GM18861 (cell line): ENCODE results near the gene MED12L.

Source experiments
- ATAC-seq: cut with Tn5 transposase; IDR thresholded peaks from one replicate; pipeline ENCODE4 v1.9.1; 2021; ENCODE audit not compliant: unreplicated experiment

Gene MED12L

DNA sequence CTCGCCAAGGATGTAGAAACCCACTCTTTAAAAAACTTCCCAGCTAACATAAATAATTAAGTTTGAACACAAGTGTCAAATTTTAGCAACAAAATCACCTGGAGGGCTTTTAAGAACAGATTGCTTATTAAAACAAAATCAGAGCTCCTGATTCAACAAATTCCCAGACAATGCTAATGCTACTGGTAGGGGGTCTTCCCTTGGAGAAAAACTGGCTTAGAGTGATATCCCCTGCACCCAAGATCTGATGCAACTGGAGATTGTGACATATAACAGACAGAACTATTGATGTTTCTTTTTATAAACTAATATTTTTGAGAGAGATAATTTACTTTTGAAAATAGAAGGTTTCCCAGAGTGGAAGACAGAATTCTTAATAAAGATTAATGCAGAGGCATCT, 355.5 kb downstream of the MED12L start:
- ATAC-seq = no peak

DNA sequence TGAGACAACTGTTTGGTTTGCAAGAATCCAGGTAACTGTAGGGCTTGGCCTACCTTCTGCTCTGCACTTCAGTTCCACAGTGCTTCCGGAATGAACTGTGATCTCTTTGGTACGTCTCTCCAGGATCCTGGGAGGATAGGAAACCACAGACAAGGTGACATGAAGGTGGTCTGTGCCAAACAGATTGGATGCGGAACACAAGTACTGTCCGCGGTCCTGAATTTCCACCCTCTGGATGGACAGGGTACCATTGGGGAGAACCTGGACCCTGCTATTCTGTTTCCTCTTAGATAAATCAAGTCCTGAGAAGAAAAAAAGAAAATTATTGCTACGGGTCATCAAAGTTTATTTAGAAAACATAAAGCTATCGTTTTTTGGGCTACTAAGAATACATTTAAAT, 358.1 kb downstream of the MED12L start:
- no peak for ATAC-seq

DNA sequence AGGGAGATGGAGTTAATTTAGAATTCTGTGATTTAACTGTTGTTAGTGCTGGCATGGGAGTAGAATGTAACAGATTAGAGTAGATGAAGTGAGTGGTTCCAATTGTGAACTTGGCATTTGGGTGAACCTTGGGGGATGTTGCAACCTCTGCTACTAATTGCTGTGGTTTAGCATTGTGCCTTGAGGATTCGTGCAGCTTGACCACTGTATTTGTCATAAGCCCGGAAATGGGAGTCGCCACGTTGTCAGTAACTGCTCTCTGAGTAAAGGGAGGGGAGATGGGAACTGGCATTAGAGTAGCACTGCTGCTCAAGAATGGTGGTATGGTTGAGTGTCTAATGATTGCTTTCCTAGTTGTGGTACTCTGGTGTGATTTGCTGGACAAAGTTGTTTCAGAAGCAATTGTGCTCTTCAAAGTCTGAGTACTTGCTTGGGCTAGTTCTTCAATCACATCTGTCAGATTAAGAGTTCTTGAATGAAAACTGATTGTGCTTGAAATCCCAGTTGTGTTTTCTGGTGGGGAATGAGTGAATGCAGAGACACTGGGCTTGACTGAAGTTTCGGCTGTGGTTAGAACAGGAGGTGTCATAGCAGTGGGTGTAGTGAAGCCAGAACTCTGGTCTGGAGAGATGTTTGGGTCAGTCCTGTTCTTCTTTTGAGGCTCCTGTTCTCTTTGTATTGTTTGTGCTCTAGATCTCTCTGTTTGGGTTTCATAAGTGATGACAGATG, 360.0 kb downstream of the MED12L start:
- ATAC-seq = no peak

DNA sequence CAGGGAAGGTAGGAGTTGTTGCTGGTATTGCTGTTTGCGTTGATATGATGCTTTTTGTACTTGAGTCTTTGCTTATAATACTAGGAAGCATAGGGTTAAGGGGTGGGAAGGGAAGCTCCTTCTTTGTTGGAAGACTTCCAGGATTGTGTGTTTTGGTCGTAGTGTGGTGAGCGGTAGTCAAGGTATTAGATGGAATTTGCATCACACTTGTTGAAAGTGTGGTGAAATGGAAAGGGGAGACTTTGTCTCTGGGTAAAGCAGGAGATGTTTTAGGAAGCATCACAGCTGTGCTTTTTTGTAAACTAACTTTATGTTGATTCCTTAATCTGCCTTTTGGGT, 360.5 kb downstream of the MED12L start:
- no peak for ATAC-seq

DNA sequence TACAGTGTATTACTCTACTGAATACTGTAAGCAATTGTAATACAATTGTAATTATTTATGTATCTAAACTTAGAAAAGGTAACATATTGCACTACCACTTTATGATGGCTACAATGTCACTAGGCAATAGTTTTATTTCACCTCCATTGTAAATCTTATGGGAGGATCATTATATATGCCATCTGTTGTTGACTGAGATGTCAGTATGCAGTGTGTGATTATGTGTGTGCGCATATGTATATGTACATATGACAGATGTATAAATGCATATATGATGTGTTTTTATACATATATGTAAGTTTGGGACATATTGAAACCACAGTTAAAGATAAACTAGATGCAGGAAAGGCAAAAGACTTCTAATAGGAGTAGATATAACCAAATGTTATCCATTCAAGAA, 366.9 kb downstream of the MED12L start:
- ATAC-seq = no peak

DNA sequence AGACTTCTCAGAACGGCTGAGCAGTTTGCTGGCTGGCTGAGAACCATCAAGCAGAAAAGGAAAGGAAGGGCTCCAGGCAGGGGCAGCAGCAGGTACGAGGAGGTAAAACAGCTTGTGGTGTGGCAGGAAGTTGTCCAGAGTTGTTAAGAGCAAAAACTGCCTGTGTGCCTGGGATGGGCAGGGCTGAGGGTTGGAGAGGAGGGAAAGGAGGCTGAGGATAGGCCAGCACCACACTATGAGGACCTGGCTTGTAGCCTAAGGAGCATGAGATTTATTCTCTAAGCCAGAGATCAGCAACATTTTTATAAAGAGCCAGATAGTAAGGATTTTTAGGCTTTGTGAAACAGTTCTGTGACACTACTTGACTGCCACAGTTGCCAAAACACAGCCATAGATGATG, 367.4 kb downstream of the MED12L start:
- ATAC-seq = no peak

DNA sequence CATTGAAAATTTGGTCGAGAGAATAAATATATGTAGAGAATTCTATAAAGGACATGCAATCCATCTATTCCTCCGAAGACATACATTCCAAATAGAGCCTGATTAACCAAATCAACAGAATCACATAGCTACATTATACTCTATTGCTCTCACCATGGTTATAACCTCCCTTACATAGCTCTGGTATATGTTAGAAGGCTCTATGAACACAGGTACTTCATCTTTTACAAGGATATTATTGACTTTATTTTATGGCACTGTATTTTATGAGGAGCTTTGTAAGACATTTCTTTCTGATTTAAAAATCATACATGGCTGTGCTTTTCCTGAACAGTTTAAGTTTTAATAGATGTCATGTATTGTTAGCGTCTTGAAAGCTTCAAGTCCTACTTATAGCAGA, 370.6 kb downstream of the MED12L start:
- ATAC-seq = no peak

DNA sequence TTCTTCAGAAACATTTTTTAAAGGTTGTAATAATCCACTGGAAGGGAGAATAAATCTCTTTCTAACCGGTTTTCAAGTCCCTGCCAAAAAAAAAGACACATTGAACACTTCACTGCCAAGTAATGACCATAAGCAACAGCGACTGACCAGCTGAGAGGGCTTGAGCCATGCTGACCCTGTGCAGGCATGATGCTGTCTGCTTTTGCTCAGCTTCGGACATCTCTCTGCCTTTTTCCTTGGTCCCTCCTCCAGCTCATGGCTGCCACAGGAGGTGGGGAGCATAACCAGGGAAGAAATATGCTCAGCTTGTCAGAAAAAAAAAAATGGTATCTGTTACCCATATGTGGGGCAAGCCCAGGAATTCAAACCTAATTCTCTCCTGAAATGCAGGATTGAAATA, 373.9 kb downstream of the MED12L start:
- ATAC-seq = no peak

DNA sequence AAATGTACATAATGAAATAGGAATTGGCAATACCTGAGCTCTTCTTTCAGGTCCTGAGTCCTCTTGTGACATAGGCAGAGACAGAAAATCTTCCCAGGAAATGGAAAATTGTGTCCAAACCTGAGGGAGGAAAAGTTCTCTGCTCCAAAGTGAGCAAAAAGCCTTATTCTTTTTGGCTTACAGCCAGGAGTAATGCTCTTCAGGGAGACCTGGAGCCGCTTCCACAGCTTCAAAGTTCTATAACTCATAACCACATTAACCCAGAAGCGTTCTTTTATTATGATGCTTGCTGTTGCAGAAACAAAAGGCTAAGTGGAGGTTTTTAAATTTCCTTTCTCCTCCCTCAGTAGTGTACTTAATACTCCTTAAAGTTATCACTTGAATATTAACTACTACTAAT, 374.8 kb downstream of the MED12L start:
- no peak for ATAC-seq

DNA sequence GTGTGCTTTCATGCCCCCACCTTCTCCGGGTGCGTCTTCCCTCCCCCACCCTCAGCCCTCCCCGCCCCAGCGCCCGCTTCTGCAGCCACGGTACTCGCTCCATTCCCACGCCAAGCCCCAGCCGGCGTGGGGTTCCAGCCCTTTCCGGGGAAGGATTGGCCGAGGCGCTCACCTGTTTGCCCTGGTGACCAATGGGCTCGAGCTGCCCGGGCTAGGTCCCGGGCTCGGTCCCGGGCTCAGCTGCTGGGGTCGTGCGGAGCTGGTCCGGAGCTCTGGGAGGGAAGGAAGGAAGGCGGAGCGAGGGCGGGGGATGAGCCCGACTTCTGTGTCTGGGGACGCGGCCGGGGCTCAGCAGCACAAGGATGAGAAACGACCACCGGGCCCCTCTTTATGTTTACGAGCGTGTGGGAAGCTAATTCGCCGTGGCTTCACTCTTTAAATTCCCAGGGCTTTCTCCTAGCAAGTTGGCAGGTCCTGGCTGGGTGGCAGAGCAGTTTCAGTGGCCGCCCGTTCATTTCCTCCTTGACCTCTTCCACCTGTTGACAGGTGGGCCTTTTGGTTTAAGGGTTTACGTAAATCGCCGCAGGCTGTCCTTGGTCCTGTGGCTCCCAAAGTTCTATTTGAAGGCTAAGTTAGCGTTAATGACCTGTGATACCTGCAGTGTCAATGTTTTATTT, 375.4 kb downstream of the MED12L start, which contains the start of gene IGSF10:
TSS of gene IGSF10 (minus strand) at position 288 of the 677 bp plus-strand sequence. CDS start 2,352 bp downstream, outside the sequence.
- no peak for ATAC-seq

DNA sequence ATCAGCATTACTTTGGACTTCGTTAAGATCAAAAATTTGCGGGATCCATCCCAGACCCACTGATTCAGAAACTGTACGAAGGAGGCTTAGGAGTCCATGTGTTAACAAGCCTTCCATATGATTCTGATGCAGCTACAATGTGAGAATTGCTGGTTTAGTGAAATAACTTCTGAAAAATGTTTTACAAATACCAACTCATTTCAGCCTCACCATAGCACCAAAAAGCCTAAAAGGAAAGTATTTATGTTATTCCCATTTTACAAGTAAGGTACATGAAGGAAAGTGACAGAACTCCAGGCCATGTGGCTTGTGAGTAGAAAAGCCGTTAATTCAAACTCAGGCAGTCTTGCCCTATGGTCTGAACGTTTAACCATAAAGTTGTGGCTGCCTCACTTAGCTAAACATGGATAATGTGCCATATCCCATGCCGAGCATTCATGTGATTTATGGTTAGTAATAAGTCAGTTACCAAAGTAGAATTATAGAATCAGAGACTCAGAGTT, 376.9 kb downstream of the MED12L start:
- ATAC-seq = no peak

DNA sequence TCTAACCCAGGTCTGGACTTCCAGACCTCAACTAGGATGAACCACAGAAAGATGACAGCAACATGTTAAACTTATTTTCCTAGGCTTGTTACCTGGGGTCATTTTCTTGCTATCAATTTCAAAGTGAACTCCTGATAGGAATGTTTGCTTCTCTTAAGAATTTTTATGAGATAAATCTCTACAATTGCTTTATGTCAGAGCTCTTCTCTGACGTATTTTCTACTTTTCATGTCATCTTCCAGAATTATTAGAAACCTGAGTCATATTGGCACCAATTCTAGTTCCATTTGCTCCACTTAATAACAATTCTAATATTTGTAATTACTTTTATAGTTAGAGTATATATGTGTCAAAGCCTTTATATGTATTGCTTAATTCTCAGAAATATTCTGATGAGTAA, 377.5 kb downstream of the MED12L start:
- no peak for ATAC-seq

DNA sequence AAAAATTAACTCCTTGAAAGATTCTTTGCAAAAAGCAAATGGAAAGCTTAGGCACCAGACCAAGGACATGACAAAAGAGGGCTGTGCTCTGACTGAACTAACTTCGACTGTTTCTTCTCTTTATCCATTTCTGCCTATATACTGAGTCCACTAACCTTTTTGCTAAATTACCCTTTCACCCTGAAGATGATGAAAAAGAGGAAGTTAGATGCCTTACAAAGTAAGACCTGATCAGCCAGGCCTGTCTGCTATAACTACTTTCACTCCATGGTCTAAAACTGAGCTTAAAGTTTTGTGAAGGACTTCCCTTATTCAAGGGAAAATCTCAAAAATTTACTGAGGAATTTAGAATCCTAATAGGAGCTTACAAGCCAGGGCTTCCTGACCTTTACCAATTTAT, 381.6 kb downstream of the MED12L start:
- no peak for ATAC-seq

DNA sequence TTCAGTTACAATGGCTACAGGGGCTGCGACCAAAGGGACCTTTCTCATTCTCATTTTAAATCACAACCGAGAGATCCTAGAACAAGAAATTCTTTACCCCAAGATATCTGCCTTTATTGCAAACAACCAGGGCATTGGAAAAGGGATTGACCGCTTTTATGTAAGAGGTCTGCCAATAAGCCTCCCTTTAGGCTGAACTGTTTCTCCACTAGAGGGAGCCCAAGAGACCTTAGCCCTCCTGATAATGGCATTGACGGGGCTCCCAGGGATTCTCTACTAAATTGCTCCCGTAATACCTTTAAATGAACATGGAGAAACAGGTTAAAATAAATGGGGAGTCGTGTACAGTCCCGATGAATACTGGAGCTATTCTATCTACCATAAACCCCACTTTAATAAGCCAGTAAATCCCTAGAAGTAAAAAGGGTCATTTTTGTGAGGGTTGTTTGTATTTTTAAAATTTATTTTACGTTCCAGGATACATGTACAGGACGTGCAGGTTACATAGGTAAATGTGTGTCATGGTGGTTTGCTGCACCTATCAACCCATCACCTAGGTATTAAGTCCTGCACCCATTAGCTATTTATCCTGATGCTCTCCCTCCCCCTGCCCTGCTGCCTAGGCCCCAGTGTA, 382.9 kb downstream of the MED12L start:
- peak; percentile 60 for ATAC-seq

DNA sequence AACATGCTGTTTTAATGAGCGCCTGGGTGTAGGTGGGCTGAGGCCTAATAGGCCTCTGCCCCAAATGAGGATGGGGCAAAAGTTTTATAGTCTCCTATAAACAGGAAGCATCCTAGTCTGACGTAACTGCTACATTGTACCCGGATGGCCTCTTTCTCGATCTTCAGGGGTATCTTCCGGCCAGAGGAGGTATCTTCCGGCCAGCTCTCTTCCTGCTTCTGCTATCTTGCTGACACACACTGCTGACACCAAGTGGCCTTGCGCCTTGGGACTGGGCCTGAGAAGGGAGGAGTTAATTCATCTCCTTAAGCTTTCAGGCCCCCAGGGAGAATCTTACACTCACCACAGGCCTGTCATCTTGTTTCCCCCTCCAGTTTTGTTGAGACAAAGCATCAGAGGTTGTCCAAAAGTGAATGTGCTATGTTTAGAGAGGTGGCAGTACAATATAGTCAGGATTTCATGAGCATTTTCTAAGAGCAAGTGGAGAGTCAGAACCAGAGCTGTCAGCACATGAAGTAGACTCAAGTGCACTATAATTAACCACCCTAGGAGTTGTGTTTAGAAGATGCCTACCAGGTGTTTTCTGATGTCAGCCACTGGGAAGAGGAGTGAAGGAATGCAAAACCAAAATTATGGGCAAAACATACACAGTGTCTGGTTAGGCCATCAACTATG, 391.0 kb downstream of the MED12L start:
- no peak for ATAC-seq

DNA sequence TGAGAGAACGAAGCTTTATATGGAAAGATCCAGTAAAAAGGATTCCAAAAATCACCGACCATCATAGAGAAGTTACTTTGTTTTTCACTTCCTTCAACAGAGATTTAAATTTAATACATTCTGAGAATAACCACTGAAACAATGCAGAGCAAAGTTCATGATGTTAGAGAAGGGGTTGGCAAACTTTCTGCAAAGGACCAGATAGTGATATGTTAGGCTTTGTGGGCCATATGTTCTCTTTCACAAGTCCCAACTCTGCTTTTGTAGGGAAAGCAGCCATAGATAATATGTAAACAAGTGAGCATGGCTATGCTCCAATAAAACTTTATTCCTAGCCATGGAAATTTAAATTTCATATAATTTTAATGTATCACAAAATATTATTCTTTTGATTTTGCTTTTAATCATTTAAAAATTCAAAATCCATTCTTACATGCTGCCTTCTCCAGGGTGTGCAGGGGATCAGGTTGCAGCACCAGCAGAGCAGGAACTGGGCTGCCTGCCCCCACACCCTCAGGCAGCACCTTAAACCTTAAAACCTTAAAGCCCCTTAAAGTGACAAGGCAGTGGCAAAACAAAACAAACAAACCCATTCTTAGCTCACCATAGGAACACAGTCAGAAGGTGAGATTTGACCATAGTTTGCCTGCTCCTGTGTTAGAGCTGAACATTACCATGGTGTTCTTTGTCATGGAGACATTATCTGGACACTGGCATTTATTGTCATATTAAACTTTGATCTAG, 392.3 kb downstream of the MED12L start:
- no peak for ATAC-seq

DNA sequence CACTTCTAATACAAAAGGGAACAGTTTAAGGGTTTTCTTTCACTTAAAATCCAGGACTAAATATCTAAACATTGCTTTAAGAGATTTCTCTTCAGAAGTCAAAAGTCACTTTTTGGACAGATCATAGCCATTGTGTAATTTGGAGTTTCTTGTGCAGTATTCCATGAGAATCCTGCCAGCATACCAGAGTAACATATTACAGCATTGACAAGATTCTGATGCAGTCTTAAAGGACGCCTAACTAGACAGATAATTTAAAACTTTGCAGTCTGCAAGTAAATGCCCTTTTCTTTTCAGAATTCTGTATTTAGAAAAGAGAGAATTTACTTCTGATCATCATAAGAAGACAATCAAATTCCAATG, 392.9 kb downstream of the MED12L start:
- ATAC-seq = no peak

DNA sequence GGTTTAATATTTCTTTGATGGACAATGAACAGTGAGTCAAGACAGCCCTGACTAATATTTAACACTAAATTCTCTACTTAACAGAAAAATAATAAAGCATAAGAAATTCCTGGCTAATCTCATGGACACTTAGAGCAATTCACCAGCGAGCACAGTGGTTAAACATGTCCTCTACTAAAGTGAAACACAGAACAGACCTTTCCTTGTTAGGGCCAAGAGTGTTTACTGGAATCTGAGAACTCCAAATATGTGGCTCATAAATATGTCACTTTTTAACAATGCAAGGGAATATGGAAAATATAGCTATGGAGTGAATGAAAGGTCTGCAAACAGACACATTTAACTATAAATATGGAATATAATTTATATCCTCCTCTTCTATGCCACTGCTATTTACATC, 394.0 kb downstream of the MED12L start:
- ATAC-seq = no peak

DNA sequence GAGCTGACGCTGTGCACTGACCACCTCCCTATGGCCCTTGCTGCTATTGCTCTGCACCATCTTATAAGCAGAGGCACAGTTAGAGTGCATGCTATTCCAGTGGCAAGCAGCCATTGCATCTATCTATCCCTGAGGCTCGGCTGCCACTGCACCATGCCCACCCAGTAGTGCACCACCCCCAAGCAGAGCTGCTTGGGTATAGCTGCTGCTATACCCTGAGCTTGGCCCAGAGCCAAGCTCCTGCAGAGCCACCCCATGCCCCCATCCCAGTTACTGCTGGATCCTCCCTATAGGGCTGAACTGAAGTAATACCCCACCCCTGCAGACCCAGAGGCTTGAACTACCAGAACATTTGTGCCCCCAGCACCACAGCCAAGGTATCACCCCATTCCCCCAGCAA, 395.0 kb downstream of the MED12L start:
- no peak for ATAC-seq

DNA sequence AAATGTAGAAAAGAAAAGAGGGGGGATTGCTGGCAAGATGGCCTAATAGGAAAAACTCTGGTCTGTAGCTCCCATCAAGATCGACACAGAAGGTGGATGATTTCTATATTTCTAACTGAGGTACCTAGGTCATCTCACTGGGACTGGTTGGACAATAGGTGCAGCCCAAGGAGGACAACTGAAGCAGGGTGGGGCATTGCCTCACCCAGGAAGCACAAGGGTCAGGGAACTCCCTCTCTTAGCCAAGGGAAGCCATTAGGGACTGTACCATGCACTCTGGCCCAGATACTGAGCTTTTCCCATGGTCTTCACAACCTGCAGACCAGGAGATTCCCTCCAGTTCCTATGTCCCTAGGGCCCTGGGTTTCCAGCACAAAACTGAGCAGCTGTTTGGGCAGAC, 398.0 kb downstream of the MED12L start:
- no peak for ATAC-seq

DNA sequence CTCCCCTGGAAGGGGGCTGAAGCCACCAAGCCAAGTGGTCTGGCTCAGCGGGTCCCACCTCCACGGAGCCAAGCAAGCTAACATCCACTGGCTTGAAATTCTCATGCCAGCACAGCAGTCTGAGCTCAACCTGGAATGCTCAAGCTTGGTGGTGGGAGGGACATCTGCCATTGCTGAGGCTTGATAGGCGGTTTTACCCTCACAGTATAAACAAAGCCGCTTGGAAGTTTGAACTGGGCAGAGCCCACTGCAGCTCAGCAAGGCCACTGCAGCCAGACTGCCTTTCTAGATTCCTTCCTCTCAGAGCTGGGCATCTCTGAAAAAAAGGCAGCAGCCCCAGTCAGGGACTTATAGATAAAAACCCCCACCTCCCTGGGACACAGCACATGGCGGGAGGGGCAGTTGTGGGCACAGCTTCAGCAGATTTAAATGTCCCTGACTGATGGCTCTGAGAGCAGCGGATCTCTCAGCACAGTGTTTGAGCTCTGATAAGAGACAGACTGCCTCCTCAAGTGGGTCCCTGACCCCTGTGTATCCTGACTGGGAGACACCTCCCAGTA, 398.6 kb downstream of the MED12L start:
- ATAC-seq = no peak
